ENCODE results near the gene EGR1. TPM values are rescaled to one million over a fixed set of nuclear protein-coding genes. Genes with fewer than 3 reads are reported as not detected.

The EGR1 gene
- total and polyA plus RNA-seq, 4 experiments from 2014 or later, result 1.1 to 1.4 (median 1.1) TPM; not detected in 1

- Histone ChIP-seq H3K9me3 (ENCODE audit: control insufficient read depth in 1 of 2, low read length in 2 of 2) (no peaks in the 10 kb centered on the region), H3K4me3 (ENCODE audit: low read length in 2 of 2) (no peak overlapping the region), H3K4me1 (ENCODE audit: insufficient read depth, low read length) (peaks cover 38% of the 10 kb centered on the region), H3K36me3 (ENCODE audit: insufficient read depth, low read length) (no peaks in the 10 kb centered on the region), H3K27me3 (ENCODE audit: insufficient read depth, low read length) (no peaks in the 10 kb centered on the region), H3K27ac (ENCODE audit: low read depth, low read length) (peak overlapping the region; percentile 33)
- ChIA-PET CTCF (ENCODE audit: partially characterized antibody) (interaction anchor here (4.9 to 21.4 kb wide), 2 partner anchors 10 to 39 kb away, joined by 39 to 507 read pairs; no protein-coding TSS in a partner anchor), POLR2A (ENCODE audit: partially characterized antibody) (interaction anchor here (0.8 to 1.5 kb wide), 2 partner anchors 33 to 83 kb away, joined by 3 to 9 read pairs; partner anchors contain the start of gene ETF1)
- peak overlapping the region; percentile 4 to 99 (median 97) for H3K27ac Mint-ChIP-seq
- H3K36me3 Mint-ChIP-seq, result peaks cover 0 to under 1% of the 10 kb centered on the region in 2 donors
- no peak for DNase-seq
- no peaks in the 10 kb centered on the region for H3K9me3 Mint-ChIP-seq
- intact Hi-C loops (cut with micrococcal nuclease), result no loop called here
- no peaks in the 10 kb centered on the region for H3K27me3 Mint-ChIP-seq
- peak overlapping the region in 3 of 8 donors; percentile 12 to 76 (median 44) for H3K4me3 Mint-ChIP-seq
- peaks cover 15 to 57% (median 30%) of the 10 kb centered on the region in 4 donors for H3K4me1 Mint-ChIP-seq
These were observed 5.1 kb upstream of the EGR1 start for GRCh38 chr5:138460032-138460693.

- no peaks in the 10 kb centered on the region for H3K27me3 Mint-ChIP-seq
- peaks cover 0 to 3% of the 10 kb centered on the region in 2 donors for H3K36me3 Mint-ChIP-seq
- CTCF ChIA-PET (ENCODE audit: partially characterized antibody), result interaction anchor here (1.3 to 21.4 kb wide), 4 partner anchors 11 to 108 kb away, joined by 3 to 507 read pairs (median 23); no protein-coding TSS in a partner anchor
- Histone ChIP-seq H3K4me1 (ENCODE audit: insufficient read depth, low read length) (peaks cover 45% of the 10 kb centered on the region), H3K27ac (ENCODE audit: low read depth, low read length) (no peak overlapping the region), H3K9me3 (ENCODE audit: control insufficient read depth in 1 of 2, low read length in 2 of 2) (no peaks in the 10 kb centered on the region), H3K36me3 (ENCODE audit: insufficient read depth, low read length) (no peaks in the 10 kb centered on the region), H3K4me3 (ENCODE audit: low read length in 2 of 2) (no peak overlapping the region), H3K27me3 (ENCODE audit: insufficient read depth, low read length) (no peaks in the 10 kb centered on the region)
- peak overlapping the region in 2 of 8 donors; percentile 44 to 52 for H3K4me3 Mint-ChIP-seq
- peaks cover 0 to 1% (median 0%) of the 10 kb centered on the region in 8 donors for H3K9me3 Mint-ChIP-seq
- H3K27ac Mint-ChIP-seq, result peak overlapping the region in 5 of 7 donors; percentile 71 to 98 (median 88)
- intact Hi-C loops (cut with micrococcal nuclease), result no loop called here
- POLR2A ChIA-PET (ENCODE audit: partially characterized antibody), result interaction anchor here (0.8 kb wide), 1 partner anchor 31 kb away, joined by 3 read pairs; no protein-coding TSS in a partner anchor
- no peak for DNase-seq
- peaks cover 17 to 56% (median 31%) of the 10 kb centered on the region in 4 donors for H3K4me1 Mint-ChIP-seq
These were observed 3.7 kb upstream of the EGR1 start for GRCh38 chr5:138461343-138462125.

- Mint-ChIP-seq H3K9me3 (peaks cover 0 to 4% (median 0%) of the 10 kb centered on the region in 8 donors), H3K27me3 (no peaks in the 10 kb centered on the region), H3K4me3 (peak overlapping the region; percentile 85 to 97 (median 90)), H3K36me3 (peaks cover 3 to 10% of the 10 kb centered on the region in 2 donors), H3K4me1 (peaks cover 29 to 68% (median 42%) of the 10 kb centered on the region in 4 donors), H3K27ac (peak overlapping the region; percentile 84 to 93 (median 93))
- no peaks in the 10 kb centered on the region for H3K9me3 ChIP-seq (ENCODE audit: control insufficient read depth in 1 of 2, low read length in 2 of 2)
- H3K36me3 ChIP-seq (ENCODE audit: insufficient read depth, low read length), result no peaks in the 10 kb centered on the region
- ChIA-PET CTCF (ENCODE audit: partially characterized antibody) (interaction anchor here (1.2 to 21.4 kb wide), 7 partner anchors 7 to 829 kb away, joined by 3 to 507 read pairs (median 7); partner anchors contain the start of gene ETF1), POLR2A (ENCODE audit: partially characterized antibody) (interaction anchor here (0.7 to 4.7 kb wide), 10 partner anchors 15 to 974 kb away, joined by 3 to 55 read pairs (median 11); partner anchors contain the start of genes CTNNA1, ETF1, HSPA9 and KDM3B)
- peaks cover 50% of the 10 kb centered on the region for H3K4me1 ChIP-seq (ENCODE audit: insufficient read depth, low read length)
- no peak for DNase-seq
- peak overlapping the region; percentile 79 to 85 for H3K4me3 ChIP-seq (ENCODE audit: low read length in 2 of 2)
- H3K27ac ChIP-seq (ENCODE audit: low read depth, low read length), result peak overlapping the region; percentile 90
- intact Hi-C loops (cut with micrococcal nuclease), result loop anchor here (1.0 kb wide), 2 partner anchors 13 to 40 kb away; no protein-coding TSS in a partner anchor
- H3K27me3 ChIP-seq (ENCODE audit: insufficient read depth, low read length), result no peaks in the 10 kb centered on the region
These were observed 1.8 kb upstream of the EGR1 start for GRCh38 chr5:138463419-138464007.

- CTCF ChIA-PET (ENCODE audit: partially characterized antibody), result interaction anchor here (1.2 to 21.4 kb wide), 10 partner anchors 8 to 829 kb away, joined by 3 to 507 read pairs (median 6); partner anchors contain the start of gene ETF1
- H3K36me3 ChIP-seq (ENCODE audit: insufficient read depth, low read length), result no peaks in the 10 kb centered on the region
- H3K9me3 ChIP-seq (ENCODE audit: control insufficient read depth in 1 of 2, low read length in 2 of 2), result no peaks in the 10 kb centered on the region
These were observed 1.3 kb upstream of the EGR1 start for GRCh38 chr5:138464008-138464387.

GRCh38 chr5:138464388-138465260, 655 bp upstream of the EGR1 start:
- H3K27me3 Mint-ChIP-seq, result no peaks in the 10 kb centered on the region
- peak overlapping the region; percentile 85 to 97 (median 90) for H3K4me3 Mint-ChIP-seq
- peak overlapping the region; percentile 89 to 96 (median 93) for H3K27ac Mint-ChIP-seq
- H3K27ac ChIP-seq (ENCODE audit: low read depth, low read length), result peak overlapping the region; percentile 90
- intact Hi-C loops (cut with micrococcal nuclease), result loop anchor here (1.0 kb wide), 6 partner anchors 14 to 127 kb away; partner anchors contain the start of genes ETF1 and HSPA9
- peak; percentile 98 to 99 (median 98) for DNase-seq
- H3K4me1 ChIP-seq (ENCODE audit: insufficient read depth, low read length), result peaks cover 39% of the 10 kb centered on the region
- H3K36me3 ChIP-seq (ENCODE audit: insufficient read depth, low read length), result no peaks in the 10 kb centered on the region
- POLR2A ChIA-PET (ENCODE audit: partially characterized antibody), result interaction anchor here (0.7 to 4.7 kb wide), 21 partner anchors 9 to 1096 kb away, joined by 3 to 55 read pairs (median 5); partner anchors contain the start of genes CTNNA1, ETF1, FAM13B and FAM53C
- H3K36me3 Mint-ChIP-seq, result peaks cover 3 to 10% of the 10 kb centered on the region in 2 donors
- peak overlapping the region; percentile 61 to 85 for H3K4me3 ChIP-seq (ENCODE audit: low read length in 2 of 2)
- no peaks in the 10 kb centered on the region for H3K27me3 ChIP-seq (ENCODE audit: insufficient read depth, low read length)
- no peaks in the 10 kb centered on the region for H3K9me3 ChIP-seq (ENCODE audit: control insufficient read depth in 1 of 2, low read length in 2 of 2)
- CTCF ChIA-PET (ENCODE audit: partially characterized antibody), result interaction anchor here (0.6 to 21.4 kb wide), 16 partner anchors 9 to 438 kb away, joined by 3 to 507 read pairs (median 4); partner anchors contain the start of genes CDC25C, ETF1, HSPA9 and KDM3B
- peaks cover 0 to 4% (median 0%) of the 10 kb centered on the region in 8 donors for H3K9me3 Mint-ChIP-seq
- H3K4me1 Mint-ChIP-seq, result peaks cover 21 to 59% (median 34%) of the 10 kb centered on the region in 4 donors

More at GRCh38 chr5:138464008-138464387, 1.3 kb upstream of the EGR1 start:
- POLR2A ChIA-PET (ENCODE audit: partially characterized antibody), result interaction anchor here (1.2 to 4.7 kb wide), 9 partner anchors 9 to 289 kb away, joined by 3 to 55 read pairs (median 16); partner anchors contain the start of genes CTNNA1, ETF1, FAM53C and HSPA9
- H3K4me3 ChIP-seq (ENCODE audit: low read length in 2 of 2), result peak overlapping the region; percentile 79 to 85
- Mint-ChIP-seq H3K27me3 (no peaks in the 10 kb centered on the region), H3K4me1 (peaks cover 27 to 65% (median 39%) of the 10 kb centered on the region in 4 donors), H3K4me3 (peak overlapping the region; percentile 85 to 97 (median 90)), H3K27ac (peak overlapping the region; percentile 89 to 96 (median 93)), H3K9me3 (peaks cover 0 to 4% (median 0%) of the 10 kb centered on the region in 8 donors), H3K36me3 (peaks cover 3 to 10% of the 10 kb centered on the region in 2 donors)
- intact Hi-C loops (cut with micrococcal nuclease), result loop anchor here (1.0 kb wide), 2 partner anchors 14 to 39 kb away; no protein-coding TSS in a partner anchor
- peak overlapping the region; percentile 90 for H3K27ac ChIP-seq (ENCODE audit: low read depth, low read length)
- no peaks in the 10 kb centered on the region for H3K27me3 ChIP-seq (ENCODE audit: insufficient read depth, low read length)
- H3K4me1 ChIP-seq (ENCODE audit: insufficient read depth, low read length), result peaks cover 46% of the 10 kb centered on the region
- peak; percentile 91 to 95 (median 94) for DNase-seq
